ENCODE results near the gene PANX2. TPM values are rescaled to one million over a fixed set of nuclear protein-coding genes. Genes with fewer than 3 reads are reported as not detected.

Gene PANX2
- total RNA-seq, 1 experiment from 2014 or later = 9.4 TPM

- Histone ChIP-seq H3K9me3 (ENCODE audit: low read length) (no peaks in the 10 kb centered on the region), H3K79me2 (ENCODE audit: low read length) (no peaks in the 10 kb centered on the region), H4K20me1 (ENCODE audit: low read length) (no peaks in the 10 kb centered on the region), H3K27me3 (ENCODE audit: low read length) (no peaks in the 10 kb centered on the region), H3F3A (ENCODE audit: low read length, unreplicated experiment) (no peaks in the 10 kb centered on the region), H3K9ac (ENCODE audit: low read length) (no peak overlapping the region), H3K9me2 (replicated peaks; ENCODE audit: low read length) (no peaks in the 10 kb centered on the region), H3K36me3 (ENCODE audit: low read depth, low read length) (no peaks in the 10 kb centered on the region), H2AFZ (ENCODE audit: low read length) (no peak overlapping the region), H3K4me3 (ENCODE audit: low read length) (no peak overlapping the region), H3K4me1 (ENCODE audit: insufficient read depth, low read length) (no peaks in the 10 kb centered on the region), H3K4me2 (ENCODE audit: low read length) (no peak overlapping the region), H3K27ac (ENCODE audit: low read length) (no peak overlapping the region)
- no TSS peak for BruUV-seq (replicated peaks)
- ChIA-PET CTCF (no interaction called here), POLR2A (ENCODE audit: unreplicated experiment) (no interaction called here)
- no peak for ATAC-seq
- no peak for DNase-seq
- TF ChIP-seq EZH2 (IDR thresholded peaks at IDR 0.05; ENCODE audit: low read length, unreplicated experiment) (no peak), EZH2phosphoT487 (IDR thresholded peaks at IDR 0.05; ENCODE audit: borderline replicate concordance, low read length) (no peak), CTCF (conservative IDR thresholded peaks at IDR 0.05; ENCODE audit: low read depth, low read length) (no peak)
- intact Hi-C loops (cut with micrococcal nuclease) = no loop called here
Measured at GRCh38 chr22:50177537-50178470, 7.3 kb downstream of the PANX2 start.

- no peak for ATAC-seq
- H3K9me3 ChIP-seq (ENCODE audit: low read length) = no peaks in the 10 kb centered on the region
- H2AFZ ChIP-seq (ENCODE audit: low read length) = no peak overlapping the region
- intact Hi-C loops (cut with micrococcal nuclease) = no loop called here
- ChIA-PET POLR2A (ENCODE audit: unreplicated experiment) (no interaction called here), CTCF (no interaction called here)
- no peaks in the 10 kb centered on the region for H3K79me2 ChIP-seq (ENCODE audit: low read length)
- DNase-seq = no peak
- no peak for TF ChIP-seq CTCF (conservative IDR thresholded peaks at IDR 0.05; ENCODE audit: low read depth, low read length)
- TF ChIP-seq EZH2 (IDR thresholded peaks at IDR 0.05; ENCODE audit: low read length, unreplicated experiment) = no peak
- TF ChIP-seq EZH2phosphoT487 (IDR thresholded peaks at IDR 0.05; ENCODE audit: borderline replicate concordance, low read length) = no peak
- H3K9me2 ChIP-seq (replicated peaks; ENCODE audit: low read length) = no peaks in the 10 kb centered on the region
- no peak overlapping the region for H3K4me3 ChIP-seq (ENCODE audit: low read length)
- no peaks in the 10 kb centered on the region for H3K27me3 ChIP-seq (ENCODE audit: low read length)
- no peaks in the 10 kb centered on the region for H3K36me3 ChIP-seq (ENCODE audit: low read depth, low read length)
- H3K4me2 ChIP-seq (ENCODE audit: low read length) = no peak overlapping the region
- H4K20me1 ChIP-seq (ENCODE audit: low read length) = no peaks in the 10 kb centered on the region
- H3K9ac ChIP-seq (ENCODE audit: low read length) = no peak overlapping the region
- H3F3A ChIP-seq (ENCODE audit: low read length, unreplicated experiment) = no peaks in the 10 kb centered on the region
- H3K4me1 ChIP-seq (ENCODE audit: insufficient read depth, low read length) = no peaks in the 10 kb centered on the region
- H3K27ac ChIP-seq (ENCODE audit: low read length) = no peak overlapping the region
- BruUV-seq (replicated peaks) = no TSS peak
Measured at GRCh38 chr22:50178471-50178864, 7.9 kb downstream of the PANX2 start.
